Suppressor macrophage treated with lipopolysaccharide for 4 hours (primary cell): Measurements from ENCODE around the gene ZNF219.

ENCODE experiments used
- DNase-seq: peaks from one replicate; pipeline ENCODE4 v3.0.0-alpha.2; 2020

ZNF219 gene

GRCh38 chr14:21098076-21098891, at the start of gene ZNF219:
TSS of gene ZNF219 (minus strand) at chr14:21098655. CDS start at chr14:21093591, 5,064 bp downstream.
- DNase-seq = peak; percentile 30

- no peak for DNase-seq
Measured at GRCh38 chr14:21145437-21145836, 47.0 kb upstream of the ZNF219 start.

- DNase-seq = no peak
Measured at GRCh38 chr14:21142357-21142756, 43.9 kb upstream of the ZNF219 start.

- peak; percentile 20 for DNase-seq
Measured at GRCh38 chr14:21136024-21136423, 37.6 kb upstream of the ZNF219 start.

GRCh38 chr14:21133901-21134300, 35.4 kb upstream of the ZNF219 start:
- no peak for DNase-seq

- DNase-seq = no peak
Measured at GRCh38 chr14:21123429-21123828, 25.0 kb upstream of the ZNF219 start.

GRCh38 chr14:21121122-21121521, 22.7 kb upstream of the ZNF219 start:
- no peak for DNase-seq

- no peak for DNase-seq
Measured at GRCh38 chr14:21120686-21121085, 22.2 kb upstream of the ZNF219 start.

GRCh38 chr14:21118933-21119332, 20.5 kb upstream of the ZNF219 start:
- no peak for DNase-seq

GRCh38 chr14:21113369-21113768, 14.9 kb upstream of the ZNF219 start:
- no peak for DNase-seq

GRCh38 chr14:21112255-21112654, 13.8 kb upstream of the ZNF219 start:
- DNase-seq = no peak

GRCh38 chr14:21109377-21110138, 11.1 kb upstream of the ZNF219 start:
- no peak for DNase-seq

GRCh38 chr14:21108791-21109190, 10.3 kb upstream of the ZNF219 start:
- no peak for DNase-seq

- DNase-seq = peak; percentile 23
Measured at GRCh38 chr14:21107283-21107800, 8.9 kb upstream of the ZNF219 start.

- DNase-seq = peak; percentile 78
Measured at GRCh38 chr14:21106498-21107282, 8.2 kb upstream of the ZNF219 start.

GRCh38 chr14:21106176-21106497, 7.7 kb upstream of the ZNF219 start:
- DNase-seq = peak; percentile 82

- DNase-seq = peak; percentile 18
Measured at GRCh38 chr14:21105095-21105494, 6.6 kb upstream of the ZNF219 start.

- DNase-seq = peak; percentile 72
Measured at GRCh38 chr14:21104448-21105060, 6.1 kb upstream of the ZNF219 start.

- peak; percentile 98 for DNase-seq
Measured at GRCh38 chr14:21103710-21104447, 5.4 kb upstream of the ZNF219 start.

- DNase-seq = no peak
Measured at GRCh38 chr14:21103411-21103709, 4.9 kb upstream of the ZNF219 start.

- DNase-seq = no peak
Measured at GRCh38 chr14:21102521-21103410, 4.3 kb upstream of the ZNF219 start.
